ENCODE data around the gene FTO.
A peak's percentile ranks its signal among the peaks of the same experiment; 100 is the strongest.
"Not testable (repeated sequence)": the region's sequence is repeated elsewhere in the genome, so short reads cannot be mapped to it uniquely, and the experiment has no call there.

Gene FTO

GRCh38 chr16:53872248-53873221, 168.6 kb downstream of the FTO start:
- no peak for DNase-seq

GRCh38 chr16:53876811-53877210, 172.9 kb downstream of the FTO start:
- no peak for DNase-seq

GRCh38 chr16:53878216-53878615, 174.3 kb downstream of the FTO start:
- DNase-seq: no peak

GRCh38 chr16:53881371-53881770, 177.4 kb downstream of the FTO start:
- no peak for DNase-seq

GRCh38 chr16:53882310-53882709, 178.4 kb downstream of the FTO start:
- no peak for DNase-seq

GRCh38 chr16:53884748-53885147, 180.8 kb downstream of the FTO start:
- DNase-seq: no peak

GRCh38 chr16:53886482-53887378, 182.8 kb downstream of the FTO start:
- DNase-seq: no peak

- no peak for DNase-seq
These were observed 184.3 kb downstream of the FTO start for GRCh38 chr16:53888222-53888621.

- DNase-seq: not testable (repeated sequence)
These were observed 186.9 kb downstream of the FTO start for GRCh38 chr16:53890877-53891276.

GRCh38 chr16:53891409-53892139, 187.6 kb downstream of the FTO start:
- no peak for DNase-seq

- DNase-seq: peak; percentile 8
These were observed 188.2 kb downstream of the FTO start for GRCh38 chr16:53892155-53892554.

- DNase-seq: no peak
These were observed 189.9 kb downstream of the FTO start for GRCh38 chr16:53893731-53894435.

- DNase-seq: no peak
These were observed 190.7 kb downstream of the FTO start for GRCh38 chr16:53894686-53895085.

- no peak for DNase-seq
These were observed 191.5 kb downstream of the FTO start for GRCh38 chr16:53895433-53895832.

GRCh38 chr16:53895851-53896250, 191.9 kb downstream of the FTO start:
- no peak for DNase-seq

GRCh38 chr16:53896722-53897121, 192.8 kb downstream of the FTO start:
- no peak for DNase-seq

- no peak for DNase-seq
These were observed 195.0 kb downstream of the FTO start for GRCh38 chr16:53898993-53899392.

GRCh38 chr16:53899431-53899830, 195.5 kb downstream of the FTO start:
- no peak for DNase-seq

GRCh38 chr16:53900667-53901066, 196.7 kb downstream of the FTO start:
- DNase-seq: no peak

GRCh38 chr16:53901408-53901807, 197.5 kb downstream of the FTO start:
- no peak for DNase-seq

- no peak for DNase-seq
These were observed 200.6 kb downstream of the FTO start for GRCh38 chr16:53904533-53904932.

GRCh38 chr16:53905028-53905427, 201.1 kb downstream of the FTO start:
- DNase-seq: no peak

Data from effector CD4-positive, alpha-beta T cell (primary cell).